HG03159 (cell line): ENCODE measurements around the gene SLC5A2.
A peak's percentile ranks its signal among the peaks of the same experiment; 100 is the strongest.
"Not testable (repeated sequence)": the region's sequence is repeated elsewhere in the genome, so short reads cannot be mapped to it uniquely, and the experiment has no call there.

Source experiments
- ATAC-seq: cut with Tn5 transposase; IDR thresholded peaks from one replicate; pipeline ENCODE4 v1.9.1; 2021; ENCODE audit warnings: mild to moderate bottlenecking, moderate library complexity; ENCODE audit not compliant: unreplicated experiment

SLC5A2 gene

DNA sequence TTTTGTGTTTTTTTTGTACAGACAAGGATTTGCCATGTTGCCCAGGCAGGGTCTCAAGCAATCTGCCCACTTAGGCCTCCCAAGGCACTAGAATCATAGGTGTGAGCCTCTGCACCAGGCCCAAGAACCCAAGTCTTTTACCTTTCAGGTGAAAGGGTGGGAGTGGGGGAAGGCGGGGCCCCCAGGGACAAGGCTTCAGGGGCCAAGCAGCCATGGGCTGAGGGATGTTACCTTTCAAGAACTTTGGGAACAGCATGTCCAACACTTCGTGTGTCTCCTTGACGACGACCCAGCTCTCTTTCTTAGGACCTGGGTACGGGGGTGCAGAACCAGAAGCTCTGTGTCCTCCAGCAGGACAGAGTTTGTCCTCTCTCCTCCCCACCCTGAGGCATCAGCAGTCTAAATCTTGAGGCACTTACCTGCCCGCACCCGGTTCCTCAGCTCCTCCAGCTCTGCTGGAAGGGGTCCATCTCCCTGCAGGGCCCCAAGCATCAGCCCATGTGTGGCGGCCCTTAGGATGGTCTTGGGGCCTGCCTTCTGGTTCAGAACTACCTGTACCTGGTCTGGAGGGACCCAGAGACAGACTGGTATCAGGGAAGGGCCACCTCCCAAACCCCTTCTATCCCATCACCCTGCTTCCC, 9.0 kb downstream of the SLC5A2 start:
- no peak for ATAC-seq

GRCh38 chr16:31493506-31494125, 10.7 kb downstream of the SLC5A2 start:
- ATAC-seq = no peak

DNA sequence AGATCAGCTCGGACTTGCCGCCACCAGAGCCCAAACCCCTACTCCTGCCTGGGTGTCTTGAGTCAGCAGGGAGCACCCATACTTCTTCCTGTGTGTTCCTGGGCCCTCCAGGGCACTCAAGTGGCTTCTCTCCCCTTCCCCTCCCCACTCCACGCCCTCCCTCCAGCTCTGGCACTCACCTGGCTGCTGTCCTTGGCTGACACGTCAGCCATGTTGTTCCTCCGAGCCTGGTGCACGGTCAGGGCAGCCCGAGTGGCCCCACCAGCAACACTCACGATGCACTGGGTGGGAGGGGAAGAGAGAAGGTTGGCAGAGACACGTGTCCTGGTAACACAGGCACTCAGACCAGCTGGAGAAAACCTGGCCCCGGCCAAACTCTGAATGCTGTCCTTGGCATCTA, 13.7 kb downstream of the SLC5A2 start:
- no peak for ATAC-seq

- no peak for ATAC-seq
Measured at GRCh38 chr16:31498493-31498892, 15.6 kb downstream of the SLC5A2 start.

DNA sequence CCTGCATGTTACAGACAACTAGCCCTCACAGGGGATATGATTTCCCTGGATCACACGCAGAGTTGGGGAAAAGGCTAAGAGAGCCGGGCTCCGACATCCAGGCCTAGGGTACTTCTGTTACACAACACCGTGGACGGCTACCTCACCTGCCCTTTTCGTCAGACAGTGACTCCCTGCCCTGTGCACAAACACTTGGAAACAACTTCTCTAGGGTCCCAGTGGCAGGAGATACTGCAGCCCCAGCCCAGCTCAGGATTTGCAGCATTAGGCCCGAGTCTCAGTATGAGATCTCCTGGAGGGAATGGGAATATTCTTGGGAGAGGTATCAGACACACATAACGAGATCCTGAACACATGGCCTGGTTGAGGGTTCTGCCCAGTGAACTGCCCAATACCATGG, 17.0 kb downstream of the SLC5A2 start:
- ATAC-seq = no peak

GRCh38 chr16:31501226-31501965, 18.5 kb downstream of the SLC5A2 start:
- no peak for ATAC-seq

DNA sequence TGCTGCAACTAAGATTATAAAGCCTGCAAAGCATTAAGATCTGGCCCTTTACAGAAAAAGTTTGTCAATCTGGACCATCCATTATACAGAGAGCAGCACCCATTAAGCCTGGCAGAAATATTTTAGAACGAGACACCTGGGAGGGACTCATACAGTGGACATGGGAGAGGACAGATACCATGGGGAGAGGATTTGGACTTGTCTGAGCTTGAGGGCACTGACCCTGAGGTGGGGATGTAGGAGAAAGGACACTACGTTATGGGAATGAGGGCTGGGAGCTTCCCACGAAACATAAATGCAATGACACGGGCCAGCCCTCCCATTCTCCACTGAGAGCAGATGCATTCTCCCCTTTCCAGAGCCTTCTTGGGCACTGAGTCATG, 19.0 kb downstream of the SLC5A2 start:
- ATAC-seq = no peak

- ATAC-seq = no peak
Measured at GRCh38 chr16:31502981-31503380, 20.1 kb downstream of the SLC5A2 start.

DNA sequence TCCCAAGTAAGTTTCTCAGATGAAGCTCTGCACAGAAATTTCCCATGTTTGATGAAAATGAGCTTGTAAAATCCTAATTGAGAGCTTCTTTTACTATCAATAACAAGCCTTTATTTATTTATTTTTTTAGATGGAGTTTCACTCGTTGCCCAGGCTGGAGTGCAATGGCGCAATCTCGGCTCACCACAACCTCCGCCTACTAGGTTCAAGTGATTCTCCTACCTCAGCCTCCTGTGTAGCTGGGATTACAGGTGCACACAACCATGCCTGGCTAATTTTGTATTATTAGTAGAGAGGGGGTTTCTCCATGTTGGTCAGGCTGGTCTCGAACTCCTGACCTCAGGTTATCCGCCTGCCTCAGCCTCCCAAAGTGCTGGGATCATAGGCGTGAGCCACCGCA, 20.6 kb downstream of the SLC5A2 start:
- not testable (repeated sequence) for ATAC-seq

- no peak for ATAC-seq
Measured at GRCh38 chr16:31504159-31504558, 21.2 kb downstream of the SLC5A2 start.

GRCh38 chr16:31505483-31505882, 22.6 kb downstream of the SLC5A2 start:
- ATAC-seq = peak; percentile 43

DNA sequence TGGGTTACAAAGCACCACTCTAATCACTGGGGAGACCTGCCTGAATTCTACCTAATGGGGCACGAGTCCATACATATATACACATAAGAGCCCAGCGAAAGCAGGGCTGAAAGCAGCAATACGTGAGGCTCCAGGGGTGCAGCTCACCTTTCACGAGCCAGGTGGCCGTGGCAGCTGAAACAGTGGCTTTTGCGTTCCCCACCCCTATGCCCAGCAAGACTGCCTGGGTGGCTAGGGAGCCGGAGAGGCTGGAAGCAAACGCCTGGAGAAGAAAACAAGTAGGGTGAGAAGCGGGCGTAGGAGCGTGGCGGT, 24.6 kb downstream of the SLC5A2 start:
- peak; percentile 2 for ATAC-seq

GRCh38 chr16:31507929-31508705, 25.2 kb downstream of the SLC5A2 start, which contains the start of gene RUSF1:
Gene RUSF1, minus strand, starts transcription at chr16:31508391. Its CDS starts 18 bp downstream, at chr16:31508373.
- ATAC-seq = peak; percentile 86

DNA sequence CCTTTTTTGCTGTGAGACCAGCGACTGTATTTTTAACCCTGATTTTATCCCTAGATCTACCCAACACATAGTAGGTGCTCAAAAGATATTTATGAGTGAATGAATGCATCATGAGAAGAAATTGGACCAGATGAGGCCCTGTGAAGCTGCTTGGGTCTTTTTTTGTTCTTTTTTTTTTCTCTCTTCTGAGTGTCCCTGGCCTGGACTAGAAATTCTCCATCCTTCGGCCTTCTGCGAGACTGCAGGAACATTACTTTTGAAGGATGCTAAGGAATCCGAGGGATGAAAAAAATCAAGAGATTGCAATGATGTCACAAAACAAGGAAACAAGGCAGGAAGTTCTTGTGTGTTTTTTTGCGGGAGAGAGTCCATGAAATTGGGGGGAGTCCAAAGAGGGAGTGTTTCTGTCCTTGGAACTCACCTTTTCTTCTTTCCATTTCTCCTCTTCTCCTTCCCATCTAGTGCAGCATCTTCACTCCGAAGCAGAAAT, 25.8 kb downstream of the SLC5A2 start:
- no peak for ATAC-seq

DNA sequence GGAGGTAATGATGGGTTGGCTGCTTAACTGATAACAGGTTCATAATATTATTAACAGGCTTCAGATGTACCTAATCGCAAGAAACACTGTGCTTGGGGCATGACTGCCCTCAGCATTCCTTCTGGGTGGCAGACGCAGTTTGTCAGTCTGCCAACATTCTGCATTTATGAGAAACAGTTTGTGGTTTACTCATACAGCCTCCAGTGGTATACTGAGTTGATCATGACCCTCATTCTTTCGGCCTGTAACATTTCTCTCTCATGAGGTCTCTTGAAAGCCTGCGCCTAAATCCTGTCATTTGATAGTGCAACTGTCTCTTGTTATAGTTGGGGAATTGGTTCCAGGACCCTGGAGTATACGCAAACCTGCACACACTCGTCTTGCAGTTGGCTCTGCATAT, 30.2 kb downstream of the SLC5A2 start:
- ATAC-seq = no peak

DNA sequence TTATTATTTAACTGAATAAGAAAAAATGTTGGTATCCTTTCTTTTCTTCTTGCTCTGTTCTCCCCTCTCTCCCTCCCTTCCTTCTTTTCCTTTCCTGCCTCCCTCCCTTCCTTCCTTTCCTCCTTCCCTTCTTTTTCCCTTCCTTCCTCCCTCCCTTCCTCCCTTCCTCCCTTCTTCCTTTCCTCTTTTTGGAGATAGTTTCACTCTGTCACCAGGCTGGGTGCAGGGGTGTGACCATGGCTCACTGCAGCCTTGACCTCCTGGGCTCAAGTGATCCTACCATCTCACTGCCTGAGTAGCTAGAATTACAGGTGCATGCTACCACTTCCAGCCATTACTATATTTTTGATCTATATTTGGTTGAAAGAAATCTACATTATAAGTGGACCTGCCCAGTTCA, 31.0 kb downstream of the SLC5A2 start:
- ATAC-seq = no peak

- no peak for ATAC-seq
Measured at GRCh38 chr16:31517800-31518402, 35.0 kb downstream of the SLC5A2 start.

DNA sequence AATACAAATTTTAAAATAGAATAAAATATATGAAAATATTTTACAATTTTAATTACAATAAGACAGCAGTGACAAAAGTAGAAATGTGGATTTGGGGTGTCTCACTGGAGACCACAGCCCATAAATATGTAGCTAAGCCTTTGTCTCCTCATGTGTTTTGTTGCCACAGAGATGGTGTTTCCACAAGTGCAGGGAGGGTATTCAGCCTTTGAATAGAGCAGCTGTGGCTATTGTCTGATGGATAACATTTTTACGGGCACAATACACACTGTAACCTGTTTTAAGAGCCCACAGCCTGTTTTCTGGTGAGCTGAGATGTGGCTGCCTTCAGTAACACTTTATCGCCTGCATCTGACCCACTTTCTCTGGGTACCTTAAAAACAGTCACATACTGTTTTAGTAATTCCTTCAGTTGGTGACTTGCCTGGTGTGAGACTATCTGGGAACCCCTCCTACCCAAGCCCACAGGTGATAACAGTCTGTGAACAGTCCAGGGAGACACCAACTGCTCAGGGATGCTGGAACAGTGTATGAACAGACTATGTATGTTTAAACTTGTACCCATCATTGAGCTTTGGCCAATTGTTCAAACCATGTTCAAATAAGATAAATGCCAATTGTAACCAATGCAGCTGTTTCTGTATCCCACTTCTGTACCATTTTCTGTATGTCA, 37.0 kb downstream of the SLC5A2 start:
- ATAC-seq = no peak

DNA sequence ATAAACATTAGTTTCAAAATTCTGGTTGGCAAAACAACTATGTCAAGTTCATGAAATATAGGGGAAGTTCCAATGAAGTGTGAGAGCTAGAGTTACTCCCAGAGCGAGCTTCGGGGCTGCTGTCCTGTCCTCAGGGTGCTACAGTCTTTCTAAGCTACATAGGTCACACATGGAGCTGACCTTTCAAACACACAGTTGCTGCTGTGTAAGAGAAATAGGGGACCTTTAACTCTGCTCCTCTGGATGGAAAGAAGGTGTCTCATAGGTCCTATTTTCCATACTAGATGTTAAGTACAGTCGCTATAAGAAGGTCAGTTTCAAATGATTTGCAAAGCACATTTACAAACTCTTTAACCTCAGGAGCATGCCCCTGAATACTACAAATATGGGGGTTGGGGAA, 38.4 kb downstream of the SLC5A2 start:
- no peak for ATAC-seq

DNA sequence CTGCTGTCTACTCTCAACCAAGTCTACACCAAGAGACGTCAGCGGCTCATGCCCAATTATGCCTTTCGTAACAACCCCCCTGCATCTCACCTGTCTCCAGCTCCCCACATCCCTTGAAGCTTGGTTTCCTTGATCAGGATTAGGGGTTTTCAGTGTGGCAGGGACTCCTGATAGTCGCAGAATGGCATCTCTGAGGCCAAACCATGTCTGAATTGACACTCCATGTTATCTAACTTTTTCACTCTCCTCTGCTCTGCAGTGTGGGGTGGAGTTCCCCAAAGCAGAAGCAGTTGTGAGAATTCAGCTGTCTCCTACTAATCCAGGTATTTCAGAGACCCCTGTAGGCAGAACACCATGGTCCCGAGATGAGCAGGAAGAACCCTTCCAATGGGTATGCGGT, 39.1 kb downstream of the SLC5A2 start:
- no peak for ATAC-seq
